ENCODE data around the gene PCDHGA12. TPM values are rescaled to one million over a fixed set of nuclear protein-coding genes. Genes with fewer than 3 reads are reported as not detected.
A peak's percentile ranks its signal among the peaks of the same experiment; 100 is the strongest.
"Not testable (repeated sequence)": the region's sequence is repeated elsewhere in the genome, so short reads cannot be mapped to it uniquely, and the experiment has no call there.

PCDHGA12 gene
- polyA plus RNA-seq, 1 experiment: 7.9 TPM

GRCh38 chr5:141387557-141388311 lies 42.6 kb upstream of the PCDHGA12 start, which contains the start of gene PCDHGB4:
Gene PCDHGB4, plus strand, starts transcription at chr5:141387698. Its CDS starts 187 bp downstream, at chr5:141387885.
- peak within 1 kb of the TSS; percentile 22; the same call in 1 of the 2 replicates for H3K4me3 ChIP-seq (ENCODE audit: low read depth, low read length)
- H3K36me3 ChIP-seq (ENCODE audit: control insufficient read depth, insufficient read depth, low read length); DNase-seq (ENCODE audit: low read depth); H3K27me3 ChIP-seq (ENCODE audit: control insufficient read depth, insufficient read depth, low read length); POLR2A ChIA-PET: not testable (repeated sequence)
- TF ChIP-seq, protein P1, sequence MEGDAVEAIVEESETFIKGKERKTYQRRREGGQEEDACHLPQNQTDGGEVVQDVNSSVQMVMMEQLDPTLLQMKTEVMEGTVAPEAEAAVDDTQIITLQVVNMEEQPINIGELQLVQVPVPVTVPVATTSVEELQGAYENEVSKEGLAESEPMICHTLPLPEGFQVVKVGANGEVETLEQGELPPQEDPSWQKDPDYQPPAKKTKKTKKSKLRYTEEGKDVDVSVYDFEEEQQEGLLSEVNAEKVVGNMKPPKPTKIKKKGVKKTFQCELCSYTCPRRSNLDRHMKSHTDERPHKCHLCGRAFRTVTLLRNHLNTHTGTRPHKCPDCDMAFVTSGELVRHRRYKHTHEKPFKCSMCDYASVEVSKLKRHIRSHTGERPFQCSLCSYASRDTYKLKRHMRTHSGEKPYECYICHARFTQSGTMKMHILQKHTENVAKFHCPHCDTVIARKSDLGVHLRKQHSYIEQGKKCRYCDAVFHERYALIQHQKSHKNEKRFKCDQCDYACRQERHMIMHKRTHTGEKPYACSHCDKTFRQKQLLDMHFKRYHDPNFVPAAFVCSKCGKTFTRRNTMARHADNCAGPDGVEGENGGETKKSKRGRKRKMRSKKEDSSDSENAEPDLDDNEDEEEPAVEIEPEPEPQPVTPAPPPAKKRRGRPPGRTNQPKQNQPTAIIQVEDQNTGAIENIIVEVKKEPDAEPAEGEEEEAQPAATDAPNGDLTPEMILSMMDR (IDR thresholded peaks at IDR 0.05; ENCODE audit: insufficient read depth, low read depth, low read length): peak; percentile 60
- CTCF ChIA-PET: interaction anchor here (0.8 to 4.1 kb wide), 7 partner anchors 14 to 176 kb away, joined by 3 to 16 read pairs (median 4); partner anchors contain the start of genes PCDHGA11, PCDHGA2 and PCDHGB3

- TF ChIP-seq, protein P1 (IDR thresholded peaks at IDR 0.05; ENCODE audit: insufficient read depth, low read depth, low read length): no peak
- H3K4me3 ChIP-seq (ENCODE audit: low read depth, low read length): no peak overlapping the region
- H3K36me3 ChIP-seq (ENCODE audit: control insufficient read depth, insufficient read depth, low read length): peaks cover 2% of the 10 kb centered on the region; the same call in 1 of the 2 replicates
- DNase-seq (ENCODE audit: low read depth): no peak
- ChIA-PET POLR2A (no interaction called here), CTCF (interaction anchor here (1.0 to 4.1 kb wide), 5 partner anchors 11 to 175 kb away, joined by 3 to 16 read pairs (median 4); partner anchors contain the start of genes PCDHGA10, PCDHGA11 and PCDHGB3)
- H3K27me3 ChIP-seq (ENCODE audit: control insufficient read depth, insufficient read depth, low read length): no peaks in the 10 kb centered on the region
These were observed 41.6 kb upstream of the PCDHGA12 start for GRCh38 chr5:141388661-141389060.

DNA sequence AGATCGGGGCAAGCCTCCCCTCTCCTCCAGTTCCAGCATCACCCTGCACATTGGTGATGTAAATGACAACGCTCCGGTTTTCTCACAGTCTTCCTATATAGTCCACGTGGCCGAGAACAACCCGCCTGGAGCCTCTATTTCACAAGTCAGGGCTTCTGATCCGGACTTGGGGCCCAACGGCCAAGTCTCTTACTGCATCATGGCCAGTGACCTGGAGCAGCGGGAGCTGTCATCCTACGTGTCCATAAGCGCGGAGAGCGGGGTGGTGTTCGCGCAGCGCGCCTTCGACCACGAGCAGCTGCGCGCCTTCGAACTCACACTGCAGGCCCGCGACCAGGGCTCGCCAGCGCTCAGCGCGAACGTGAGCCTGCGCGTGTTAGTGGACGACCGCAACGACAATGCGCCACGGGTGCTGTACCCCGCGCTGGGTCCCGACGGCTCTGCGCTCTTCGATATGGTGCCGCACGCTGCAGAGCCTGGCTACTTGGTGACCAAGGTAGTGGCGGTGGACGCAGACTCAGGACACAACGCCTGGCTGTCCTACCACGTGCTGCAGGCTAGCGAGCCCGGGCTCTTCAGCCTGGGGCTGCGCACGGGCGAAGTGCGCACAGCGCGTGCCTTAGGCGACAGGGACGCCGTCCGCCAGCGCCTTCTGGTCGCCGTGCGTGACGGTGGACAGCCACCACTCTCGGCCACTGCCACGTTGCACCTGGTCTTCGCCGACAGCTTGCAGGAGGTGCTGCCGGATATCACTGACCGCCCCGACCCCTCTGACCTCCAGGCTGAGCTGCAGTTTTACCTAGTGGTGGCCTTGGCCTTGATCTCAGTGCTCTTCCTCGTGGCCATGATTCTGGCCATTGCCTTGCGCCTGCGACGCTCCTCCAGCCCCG lies 40.9 kb upstream of the PCDHGA12 start:
- TF ChIP-seq, protein P1 (IDR thresholded peaks at IDR 0.05; ENCODE audit: insufficient read depth, low read depth, low read length): no peak
- POLR2A ChIA-PET: no interaction called here
- Histone ChIP-seq H3K36me3 (ENCODE audit: control insufficient read depth, insufficient read depth, low read length) (peaks cover 2% of the 10 kb centered on the region; the same call in 1 of the 2 replicates), H3K4me3 (ENCODE audit: low read depth, low read length) (no peak overlapping the region), H3K27me3 (ENCODE audit: control insufficient read depth, insufficient read depth, low read length) (no peaks in the 10 kb centered on the region)
- CTCF ChIA-PET: interaction anchor here (1.0 to 4.7 kb wide), 9 partner anchors 12 to 175 kb away, joined by 3 to 19 read pairs (median 6); partner anchors contain the start of genes PCDHGA10, PCDHGA12, PCDHGA6 and PCDHGB3
- no peak for DNase-seq (ENCODE audit: low read depth)

DNA sequence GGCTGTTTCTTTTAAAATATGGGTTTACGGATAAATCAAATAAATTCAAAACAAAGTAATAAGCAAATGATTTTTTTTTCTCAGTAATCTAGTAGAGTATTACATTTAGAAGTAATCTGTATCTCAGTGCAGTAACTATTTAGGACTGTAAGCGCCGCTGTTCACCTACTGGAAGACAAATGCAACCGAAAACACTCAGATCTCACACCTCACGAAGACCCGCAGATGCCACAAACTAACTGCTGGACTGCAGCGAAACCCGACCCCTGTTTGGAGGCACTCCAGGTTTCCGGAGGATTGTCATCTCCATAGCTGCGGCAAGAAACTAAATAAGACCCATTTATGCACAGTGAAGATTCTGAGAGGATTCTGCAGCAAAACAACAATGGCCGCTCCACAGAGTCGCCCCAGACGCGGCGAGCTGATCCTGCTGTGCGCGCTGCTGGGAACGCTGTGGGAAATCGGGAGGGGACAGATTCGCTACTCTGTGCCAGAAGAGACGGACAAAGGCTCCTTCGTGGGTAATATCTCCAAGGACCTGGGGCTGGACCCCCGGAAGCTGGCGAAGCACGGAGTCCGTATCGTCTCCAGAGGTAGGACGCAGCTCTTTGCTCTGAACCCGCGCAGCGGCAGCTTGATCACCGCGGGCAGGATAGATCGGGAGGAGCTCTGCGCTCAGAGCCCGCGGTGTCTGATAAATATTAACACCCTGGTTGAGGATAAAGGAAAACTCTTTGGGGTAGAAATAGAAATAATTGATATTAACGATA lies 37.7 kb upstream of the PCDHGA12 start, which contains the start of gene PCDHGA8:
Gene PCDHGA8 (plus strand): TSS at position 205 of the 770 bp plus-strand sequence. CDS start 181 bp downstream, at position 386.
- POLR2A ChIA-PET: interaction anchor here (0.9 kb wide), 1 partner anchor 168 kb away, joined by 3 read pairs; no protein-coding TSS in a partner anchor
- H3K27me3 ChIP-seq (ENCODE audit: control insufficient read depth, insufficient read depth, low read length): no peaks in the 10 kb centered on the region
- H3K4me3 ChIP-seq (ENCODE audit: low read depth, low read length): peak within 1 kb of the TSS; percentile 14; the same call in 1 of the 2 replicates
- H3K36me3 ChIP-seq (ENCODE audit: control insufficient read depth, insufficient read depth, low read length): 0 out of 2 replicates have a peak, but pooled peaks cover 2% of the 10 kb centered on the region
- TF ChIP-seq, protein P1 (IDR thresholded peaks at IDR 0.05; ENCODE audit: insufficient read depth, low read depth, low read length): 0 out of 2 replicates have a peak, but pooled peaks have one; percentile 18
- DNase-seq (ENCODE audit: low read depth): no peak
- CTCF ChIA-PET: interaction anchor here (0.6 to 4.7 kb wide), 10 partner anchors 20 to 171 kb away, joined by 3 to 19 read pairs (median 4); partner anchors contain the start of genes PCDHGA1, PCDHGA10, PCDHGA11 and PCDHGA4

Measured in BJ (cell line).